Uterus (tissue), 2 donors: ENCODE results near the gene FAM151A.

Experiments
- POLR2A ChIP-seq, 2 donors: fragments of 450-650 bp; IDR thresholded peaks; one replicate each; pipeline ENCODE4 v1.6.1; 2016; ENCODE audit warnings: antibody characterized with exemption in 2 of 2, mild to moderate bottlenecking in 1 of 2, moderate library complexity in 1 of 2
- TF ChIP-seq, protein P1 (sequence below), 4 experiments: fragments of 200-600 bp in 2 of 4; fragments of 450-650 bp in 2 of 4; sonication (generic) in 2 of 4; IDR thresholded peaks; one replicate each; pipeline ENCODE4 v1.5.1; 2016 to 2019; ENCODE audit warnings: antibody characterized with exemption in 4 of 4, mild to moderate bottlenecking in 2 of 4, moderate library complexity in 1 of 4

DNA sequence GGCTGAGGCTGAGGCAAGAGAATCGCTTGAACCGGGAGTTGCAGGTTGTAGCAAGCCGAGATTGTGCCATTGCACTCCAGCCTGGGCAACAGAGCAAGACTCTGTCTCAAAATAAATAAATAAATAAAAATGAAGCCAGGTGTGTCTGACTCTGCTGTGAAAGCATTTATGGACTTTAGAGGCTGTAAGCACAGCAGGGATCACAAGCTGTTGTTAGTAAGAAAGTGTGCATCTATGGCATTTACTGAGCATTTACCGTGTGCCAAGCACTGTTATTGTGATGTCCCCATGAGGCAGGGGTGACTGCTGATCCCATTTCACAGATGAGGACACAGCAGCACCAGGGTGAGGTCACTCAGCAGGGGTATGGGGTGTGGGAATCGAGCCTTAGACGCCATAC is 20.1 kb downstream of the FAM151A start:
- TF ChIP-seq, protein P1, sequence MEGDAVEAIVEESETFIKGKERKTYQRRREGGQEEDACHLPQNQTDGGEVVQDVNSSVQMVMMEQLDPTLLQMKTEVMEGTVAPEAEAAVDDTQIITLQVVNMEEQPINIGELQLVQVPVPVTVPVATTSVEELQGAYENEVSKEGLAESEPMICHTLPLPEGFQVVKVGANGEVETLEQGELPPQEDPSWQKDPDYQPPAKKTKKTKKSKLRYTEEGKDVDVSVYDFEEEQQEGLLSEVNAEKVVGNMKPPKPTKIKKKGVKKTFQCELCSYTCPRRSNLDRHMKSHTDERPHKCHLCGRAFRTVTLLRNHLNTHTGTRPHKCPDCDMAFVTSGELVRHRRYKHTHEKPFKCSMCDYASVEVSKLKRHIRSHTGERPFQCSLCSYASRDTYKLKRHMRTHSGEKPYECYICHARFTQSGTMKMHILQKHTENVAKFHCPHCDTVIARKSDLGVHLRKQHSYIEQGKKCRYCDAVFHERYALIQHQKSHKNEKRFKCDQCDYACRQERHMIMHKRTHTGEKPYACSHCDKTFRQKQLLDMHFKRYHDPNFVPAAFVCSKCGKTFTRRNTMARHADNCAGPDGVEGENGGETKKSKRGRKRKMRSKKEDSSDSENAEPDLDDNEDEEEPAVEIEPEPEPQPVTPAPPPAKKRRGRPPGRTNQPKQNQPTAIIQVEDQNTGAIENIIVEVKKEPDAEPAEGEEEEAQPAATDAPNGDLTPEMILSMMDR (IDR thresholded peaks at IDR 0.05) = no peak
- TF ChIP-seq POLR2A (IDR thresholded peaks at IDR 0.05) = no peak
